ENCODE data around the gene CACNA1I.

The CACNA1I gene

GRCh38 chr22:39665661-39666431, 95.3 kb downstream of the CACNA1I start:
- DNase-seq (ENCODE audit: low read depth, low spot score), result no peak

GRCh38 chr22:39666495-39666894, 95.9 kb downstream of the CACNA1I start:
- no peak for DNase-seq (ENCODE audit: low read depth, low spot score)

- DNase-seq (ENCODE audit: low read depth, low spot score), result no peak
Measured at GRCh38 chr22:39666926-39667325, 96.4 kb downstream of the CACNA1I start.

- no peak for DNase-seq (ENCODE audit: low read depth, low spot score)
Measured at GRCh38 chr22:39669432-39669831, 98.9 kb downstream of the CACNA1I start.

- no peak for DNase-seq (ENCODE audit: low read depth, low spot score)
Measured at GRCh38 chr22:39671936-39672335, 101.4 kb downstream of the CACNA1I start.

- no peak for DNase-seq (ENCODE audit: low read depth, low spot score)
Measured at GRCh38 chr22:39674536-39674935, 104.0 kb downstream of the CACNA1I start.

GRCh38 chr22:39675947-39676346, 105.4 kb downstream of the CACNA1I start:
- no peak for DNase-seq (ENCODE audit: low read depth, low spot score)

GRCh38 chr22:39677967-39678366, 107.4 kb downstream of the CACNA1I start:
- no peak for DNase-seq (ENCODE audit: low read depth, low spot score)

GRCh38 chr22:39678862-39679490, 108.4 kb downstream of the CACNA1I start:
- no peak for DNase-seq (ENCODE audit: low read depth, low spot score)

- DNase-seq (ENCODE audit: low read depth, low spot score), result no peak
Measured at GRCh38 chr22:39679652-39680051, 109.1 kb downstream of the CACNA1I start.

GRCh38 chr22:39680486-39680885, 109.9 kb downstream of the CACNA1I start:
- no peak for DNase-seq (ENCODE audit: low read depth, low spot score)

GRCh38 chr22:39681038-39681861, 110.7 kb downstream of the CACNA1I start:
- DNase-seq (ENCODE audit: low read depth, low spot score), result no peak

- DNase-seq (ENCODE audit: low read depth, low spot score), result no peak
Measured at GRCh38 chr22:39682994-39683393, 112.4 kb downstream of the CACNA1I start.

- no peak for DNase-seq (ENCODE audit: low read depth, low spot score)
Measured at GRCh38 chr22:39683639-39684038, 113.1 kb downstream of the CACNA1I start.

GRCh38 chr22:39684702-39685281, 114.2 kb downstream of the CACNA1I start:
- DNase-seq (ENCODE audit: low read depth, low spot score), result no peak

GRCh38 chr22:39685336-39686177, 115.0 kb downstream of the CACNA1I start:
- no peak for DNase-seq (ENCODE audit: low read depth, low spot score)

- no peak for DNase-seq (ENCODE audit: low read depth, low spot score)
Measured at GRCh38 chr22:39686178-39686620, 115.6 kb downstream of the CACNA1I start.

GRCh38 chr22:39686776-39687525, 116.4 kb downstream of the CACNA1I start:
- DNase-seq (ENCODE audit: low read depth, low spot score), result no peak

- DNase-seq (ENCODE audit: low read depth, low spot score), result no peak
Measured at GRCh38 chr22:39688186-39688785, 117.7 kb downstream of the CACNA1I start.

GRCh38 chr22:39689421-39689820, 118.9 kb downstream of the CACNA1I start:
- no peak for DNase-seq (ENCODE audit: low read depth, low spot score)
